ENCODE data around the gene NFS1.

NFS1 gene

GRCh38 chr20:35638751-35639150, 60.4 kb downstream of the NFS1 start:
- DNase-seq (ENCODE audit: low read depth), result peak; percentile 44

DNA sequence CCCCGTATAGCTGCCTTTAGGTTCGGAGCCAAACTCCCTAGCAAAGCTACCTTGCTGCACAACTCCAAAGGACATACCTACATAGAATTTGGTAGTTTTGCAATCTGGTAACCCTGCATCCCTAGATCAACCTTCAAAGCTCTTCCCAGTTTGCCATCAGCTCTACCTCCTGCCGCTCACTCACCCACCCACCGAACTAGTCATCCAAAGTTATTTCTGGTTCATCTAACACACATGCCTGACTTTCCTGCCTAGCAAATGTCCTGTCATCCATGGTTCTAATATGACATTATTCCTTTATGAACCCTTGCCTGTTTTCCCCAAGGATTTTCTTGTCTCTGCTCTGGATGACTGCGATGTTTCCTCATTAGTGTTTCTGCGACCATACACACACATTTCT, 61.9 kb downstream of the NFS1 start:
- DNase-seq (ENCODE audit: low read depth), result no peak

DNA sequence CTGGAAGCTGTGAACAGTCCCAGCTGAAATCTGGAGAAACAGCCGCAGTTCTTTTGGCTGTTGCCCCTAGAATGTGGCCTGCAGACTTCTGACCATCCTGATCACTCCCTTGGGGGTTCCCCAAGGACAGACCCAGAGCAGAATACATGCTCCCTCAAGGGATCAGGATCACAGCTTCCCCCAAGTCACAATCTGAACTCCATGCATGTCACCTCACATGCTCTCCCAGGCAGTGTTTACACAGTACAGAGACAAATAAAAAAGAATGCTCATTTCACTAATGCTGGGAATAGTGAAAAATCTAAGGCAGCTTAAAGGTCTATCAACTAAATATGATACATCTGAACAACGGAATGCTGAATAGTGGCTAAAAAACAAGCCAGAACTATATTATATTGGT, 63.1 kb downstream of the NFS1 start:
- no peak for DNase-seq (ENCODE audit: low read depth)

DNA sequence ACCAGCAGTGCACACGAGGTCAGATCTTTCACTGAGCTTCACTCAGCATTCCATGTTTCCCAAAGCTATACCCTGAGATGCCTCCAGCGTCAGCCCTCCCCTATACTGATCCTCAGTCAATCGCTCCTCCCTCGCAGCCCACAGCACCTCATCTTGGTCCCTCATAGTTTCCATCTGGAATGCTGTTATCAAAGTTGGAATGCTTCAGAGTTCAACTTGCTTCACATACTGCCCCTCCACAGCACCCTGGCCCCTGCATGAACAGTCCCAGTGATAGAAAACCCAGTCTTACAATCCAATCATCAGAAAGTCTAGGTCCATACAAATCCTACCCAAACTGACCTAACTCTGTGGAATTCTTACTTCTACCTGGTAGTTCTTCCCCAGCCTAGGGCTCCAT, 63.5 kb downstream of the NFS1 start:
- no peak for DNase-seq (ENCODE audit: low read depth)

DNA sequence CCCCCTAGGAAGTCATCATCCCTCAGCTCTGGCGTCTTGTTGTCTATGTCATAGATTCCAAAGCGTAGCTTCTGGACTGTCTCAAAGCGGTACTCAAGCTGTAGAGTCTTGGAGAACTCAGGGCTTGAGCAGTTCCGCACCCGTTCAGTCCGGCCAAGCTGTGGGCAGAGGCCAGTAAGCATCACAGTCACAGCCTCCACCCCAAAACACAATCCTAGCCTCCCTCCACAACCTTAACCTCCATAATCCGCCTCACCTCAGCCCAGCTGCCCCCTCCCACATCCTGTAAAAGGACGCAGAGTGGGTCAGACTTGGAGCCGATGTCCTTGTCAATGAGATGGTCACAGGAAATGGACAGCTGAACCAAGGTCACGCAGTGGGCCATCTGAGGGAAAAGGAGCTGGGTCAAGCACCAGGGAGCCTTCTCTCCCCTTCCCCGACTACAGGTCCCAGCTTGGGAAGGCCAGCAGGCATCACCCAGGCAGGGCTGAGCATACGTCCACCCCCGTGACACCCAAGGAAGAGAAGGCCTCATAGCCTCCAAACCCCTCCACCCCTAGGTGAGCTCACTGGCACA, 66.5 kb downstream of the NFS1 start:
- no peak for DNase-seq (ENCODE audit: low read depth)

GRCh38 chr20:35630636-35631035, 68.5 kb downstream of the NFS1 start:
- DNase-seq (ENCODE audit: low read depth), result no peak

DNA sequence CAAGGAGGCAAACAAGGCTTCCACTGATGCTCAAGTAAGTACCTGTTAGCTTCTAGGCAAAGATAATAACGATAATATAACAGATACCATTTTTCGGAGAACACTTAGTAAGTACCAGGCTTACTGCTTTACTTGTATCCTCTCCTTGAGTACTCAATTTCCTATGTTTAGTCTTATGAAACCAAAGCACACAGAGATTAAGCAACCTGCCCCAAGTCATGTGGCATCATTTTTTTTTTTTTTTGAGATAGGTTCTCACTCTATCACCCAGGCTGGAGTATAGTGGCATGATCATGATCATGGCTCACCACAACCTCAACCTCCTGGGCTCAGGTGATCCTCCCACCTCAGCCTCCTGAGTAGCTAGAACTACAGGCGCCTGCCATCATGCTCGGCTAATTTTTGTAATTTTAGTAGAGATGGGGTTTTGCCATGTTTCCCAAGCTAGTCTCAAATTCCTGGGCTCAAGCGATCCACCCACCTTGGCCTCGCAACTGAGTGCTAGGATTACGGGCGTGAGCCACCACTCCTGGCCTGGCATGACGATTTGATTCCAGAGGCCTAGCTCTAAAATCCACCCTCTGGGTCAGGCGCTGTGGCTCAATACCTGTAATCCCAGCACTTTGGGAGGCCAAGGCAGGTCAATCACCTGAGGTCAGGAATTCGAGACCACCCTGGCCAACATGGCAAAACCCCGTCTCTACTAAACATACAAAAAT, 69.6 kb downstream of the NFS1 start:
- DNase-seq (ENCODE audit: low read depth), result no peak

- DNase-seq (ENCODE audit: low read depth), result no peak
Measured at GRCh38 chr20:35627121-35627520, 72.0 kb downstream of the NFS1 start.

DNA sequence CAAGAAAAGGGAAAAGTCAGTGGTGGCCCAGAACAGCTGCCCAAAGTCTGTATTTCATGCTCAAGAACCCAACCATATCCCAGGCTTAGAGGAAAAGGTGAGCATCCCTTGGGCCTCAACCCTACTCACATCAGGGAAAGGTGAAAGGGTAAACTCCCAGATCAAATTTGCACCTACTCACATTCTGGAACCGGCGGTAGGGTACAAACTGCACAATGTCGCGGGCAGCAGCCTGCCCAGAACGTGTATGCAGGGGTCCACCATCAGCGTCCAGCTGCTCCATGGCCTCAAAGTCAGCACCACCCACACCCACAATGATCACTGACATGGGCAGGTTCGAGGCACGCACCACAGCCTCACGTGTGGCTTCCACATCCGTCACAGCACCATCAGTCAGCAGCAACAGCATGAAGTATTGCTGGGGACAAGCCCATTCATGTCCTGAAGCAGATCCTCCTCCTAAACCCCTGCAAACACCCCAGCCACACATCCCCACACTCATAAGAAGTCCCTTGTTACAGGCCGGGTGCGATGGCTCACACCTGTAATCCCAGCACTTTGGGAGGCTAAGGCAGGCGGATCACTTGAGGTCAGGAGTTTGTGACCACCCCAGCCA, 72.7 kb downstream of the NFS1 start:
- no peak for DNase-seq (ENCODE audit: low read depth)

DNA sequence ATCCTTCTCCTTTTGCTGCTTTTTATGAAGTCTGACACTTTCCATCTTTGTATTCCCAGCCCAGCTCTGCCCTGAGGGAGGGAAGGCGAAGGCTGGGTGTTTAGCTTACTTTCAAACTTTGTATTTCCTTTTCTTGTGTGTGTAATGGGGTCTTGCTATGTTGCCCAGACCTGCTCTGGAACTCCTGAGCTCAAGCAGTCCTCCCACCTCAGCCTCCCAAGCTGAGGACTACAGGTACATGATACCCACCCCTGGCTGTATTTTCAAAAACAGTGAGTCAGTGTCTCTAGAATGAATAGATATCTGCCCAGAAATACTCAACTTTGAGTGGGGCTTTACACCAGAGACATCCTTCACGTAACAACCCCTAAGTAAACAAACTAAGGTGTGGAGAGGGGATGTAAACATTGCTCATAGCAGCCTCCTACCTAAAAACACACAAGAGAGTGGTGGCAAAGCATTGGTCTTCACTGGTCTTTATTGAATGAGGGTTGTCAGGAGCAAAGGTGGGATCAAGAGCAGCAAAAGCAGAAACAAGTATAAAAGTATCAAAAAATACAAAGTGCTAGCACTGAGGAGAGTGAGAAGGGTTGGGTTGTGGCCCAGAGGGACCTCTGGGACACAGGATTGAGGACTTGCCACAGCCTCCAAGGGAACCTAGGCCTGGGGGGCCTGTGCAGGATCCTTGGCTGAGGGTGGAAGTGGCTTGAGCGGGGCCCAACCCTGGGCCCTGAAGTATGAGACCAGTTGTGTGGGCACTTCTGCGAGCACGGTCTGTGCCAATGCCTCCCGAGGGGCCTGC, 73.4 kb downstream of the NFS1 start:
- DNase-seq (ENCODE audit: low read depth), result no peak

GRCh38 chr20:35621560-35621946, 77.6 kb downstream of the NFS1 start:
- DNase-seq (ENCODE audit: low read depth), result no peak

DNA sequence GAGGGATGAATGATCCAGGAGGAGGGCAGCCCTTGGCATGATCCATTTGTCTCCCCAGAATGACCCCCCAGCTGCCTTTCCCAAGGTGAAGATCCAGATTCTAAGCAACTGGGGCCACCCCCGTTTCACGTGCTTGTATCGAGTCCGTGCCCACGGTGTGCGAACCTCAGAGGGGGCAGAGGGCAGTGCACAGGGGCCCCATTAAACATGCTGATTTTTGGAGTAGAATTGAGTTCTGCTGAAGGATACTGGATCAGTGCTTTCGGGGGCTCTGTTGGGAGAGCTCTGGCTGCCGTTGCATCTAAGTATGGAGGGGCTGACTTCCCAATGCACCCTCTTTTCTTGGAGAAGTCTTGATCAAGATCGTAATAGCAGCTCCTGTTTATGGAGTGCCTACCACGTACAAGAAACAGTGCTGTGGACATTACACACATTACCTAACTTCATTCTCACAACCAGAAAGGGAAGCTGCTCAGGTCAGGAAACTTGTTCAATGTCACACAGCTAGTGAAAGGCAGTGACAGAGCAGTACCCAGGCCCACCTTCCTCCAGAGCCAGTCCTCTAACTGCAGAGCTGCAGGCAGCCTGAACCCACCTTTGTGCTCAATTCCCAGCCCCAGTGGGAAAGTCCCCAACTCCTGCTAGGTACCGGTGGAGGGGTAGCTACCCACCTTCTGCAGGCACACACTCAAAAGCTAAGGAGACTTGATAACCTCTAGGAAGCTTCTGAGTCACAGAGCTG, 78.2 kb downstream of the NFS1 start:
- no peak for DNase-seq (ENCODE audit: low read depth)

DNA sequence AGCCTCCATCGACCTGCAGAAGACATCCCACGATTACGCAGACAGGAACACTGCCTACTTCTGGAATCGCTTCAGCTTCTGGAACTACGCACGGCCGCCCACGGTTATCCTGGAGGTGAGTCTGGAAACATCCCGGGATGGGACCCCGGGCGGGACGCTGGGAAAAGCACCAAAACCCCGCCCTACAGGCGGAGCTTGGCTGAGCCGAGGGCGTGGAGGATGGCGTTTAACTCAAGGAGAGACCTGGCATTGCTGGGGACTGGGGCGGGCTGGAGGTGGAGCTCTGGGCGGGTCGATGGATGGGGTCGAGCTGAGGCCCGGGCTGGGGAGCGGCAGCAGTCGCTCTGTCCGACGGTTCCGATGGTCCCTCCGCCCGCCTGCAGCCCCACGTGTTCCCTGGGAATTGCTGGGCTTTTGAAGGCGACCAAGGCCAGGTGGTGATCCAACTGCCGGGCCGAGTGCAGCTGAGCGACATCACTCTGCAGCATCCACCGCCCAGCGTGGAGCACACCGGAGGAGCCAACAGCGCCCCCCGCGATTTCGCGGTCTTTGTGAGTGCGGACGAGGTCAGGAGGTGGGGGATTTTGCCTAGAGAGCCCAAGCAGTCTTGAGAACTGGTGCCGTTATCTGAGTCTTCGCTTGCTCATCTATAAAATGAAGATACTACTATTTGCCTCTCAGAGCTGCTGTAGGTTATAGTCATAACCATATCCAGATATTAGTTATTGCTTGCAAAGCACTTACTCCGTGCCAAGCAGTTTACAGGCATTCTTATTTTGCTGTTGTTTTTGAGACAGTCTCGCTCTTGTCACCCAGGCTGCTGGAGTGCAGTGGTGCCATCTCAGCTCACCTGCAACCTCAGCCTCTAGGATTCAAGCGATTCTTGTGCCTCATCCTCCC, 79.7 kb downstream of the NFS1 start:
- peak; percentile 88 for DNase-seq (ENCODE audit: low read depth)

DNA sequence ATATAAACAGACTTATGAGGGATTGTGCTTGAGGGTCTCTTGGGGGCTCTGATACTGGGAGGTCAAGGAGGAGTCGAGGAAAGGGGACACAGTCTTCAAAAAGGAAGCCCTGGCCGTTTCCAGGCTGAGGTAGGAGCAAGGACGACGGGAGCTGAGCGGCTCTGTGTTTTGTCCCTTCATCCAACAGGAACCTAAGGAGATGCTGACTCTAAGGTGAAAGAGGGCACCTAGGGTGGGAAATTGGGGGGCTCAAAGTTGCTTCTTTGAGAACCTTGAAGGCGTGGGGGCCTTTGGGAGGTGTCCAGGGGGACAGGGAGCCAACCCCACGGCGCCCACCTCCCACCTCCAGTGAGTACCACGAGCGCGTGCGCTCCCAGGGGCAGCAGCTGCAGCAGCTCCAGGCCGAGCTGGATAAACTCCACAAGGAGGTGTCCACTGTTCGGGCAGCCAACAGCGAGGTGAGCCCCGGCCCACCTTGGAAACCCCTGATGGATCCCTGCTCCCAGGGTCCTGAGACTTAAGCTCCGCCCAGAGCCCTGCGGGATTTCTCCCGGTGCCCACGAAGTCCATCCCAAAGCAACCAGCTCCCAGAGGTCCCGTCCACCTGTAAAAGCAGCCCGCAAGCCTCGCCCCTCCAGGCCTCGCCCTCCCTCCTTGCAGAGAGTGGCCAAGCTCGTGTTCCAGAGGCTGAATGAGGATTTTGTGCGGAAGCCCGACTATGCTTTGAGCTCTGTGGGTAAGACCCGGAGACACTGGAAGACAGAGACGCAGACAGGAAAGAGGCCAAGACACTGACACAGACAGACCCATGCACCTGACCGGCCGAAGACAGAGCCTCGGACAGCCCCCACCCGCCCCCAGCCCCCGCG, 80.7 kb downstream of the NFS1 start:
- peak; percentile 44 for DNase-seq (ENCODE audit: low read depth)

All from EH (cell line).